Endothelial cell of umbilical vein (primary cell): Measurements from ENCODE around the gene VIPR2. TPM values are rescaled to one million over a fixed set of nuclear protein-coding genes. Genes with fewer than 3 reads are reported as not detected.

Experiments used
- BruUV-seq: library from RNA; stranded (reverse); fragments of 400-500 nt; replicated peaks from 2 replicates; lab custom pipeline; 2021; lab: Mats Ljungman, UMichigan
- CTCF ChIA-PET: fragments of 300-600, 350-600 bp; sonication (Branson Sonifier 250); formaldehyde crosslinking; loops from one replicate; lab custom pipeline; 2021; ENCODE audit warnings: antibody characterized with exemption, inconsistent platforms; lab: Charles Lee
- POLR2A ChIA-PET: fragments of 300-600, 350-600 bp; sonication (Branson Sonifier 250); formaldehyde crosslinking; loops from one replicate; lab custom pipeline; 2021; ENCODE audit warnings: antibody characterized with exemption, inconsistent platforms; lab: Charles Lee
- DNase-seq: peaks from one replicate; pipeline ENCODE4 v3.0.0-alpha.2; 2011; ENCODE audit warnings: low read depth, low spot score
- FAIRE-seq: peaks from 2 replicates; lab custom pipeline; 2011; peaks lifted over from hg19 to GRCh38; lab: Jason Lieb, UNC
- H2AFZ ChIP-seq: 2 replicates; pipeline ENCODE4 v1.6.0; 2012; ENCODE audit warnings: low read depth, low read length, control low read depth, inconsistent platforms
- H3K27ac ChIP-seq: 2 replicates; pipeline ENCODE4 v1.5.1; 2011; ENCODE audit warnings: low read depth, mild to moderate bottlenecking, control low read depth, low read length, moderate library complexity; ENCODE audit not compliant: insufficient read depth
- H3K27me3 ChIP-seq, 2 experiments: 2 replicates each; pipeline versions ENCODE4 v1.6.0 to v1.6.1; 2011; ENCODE audit warnings: low read length in 2 of 2, mixed read lengths in 1 of 2; ENCODE audit not compliant: control insufficient read depth in 2 of 2, insufficient read depth in 2 of 2
- H3K36me3 ChIP-seq, 2 experiments: 2 replicates in 1 of 2; 3 replicates in 1 of 2; pipeline ENCODE4 v1.5.1; 2011; ENCODE audit warnings: low read length in 2 of 2, mild to moderate bottlenecking in 1 of 2, moderate library complexity in 1 of 2; ENCODE audit not compliant: control insufficient read depth in 2 of 2, insufficient read depth in 2 of 2; ENCODE audit errors: extremely low read depth in 1 of 2
- H3K4me1 ChIP-seq: 3 replicates; pipeline ENCODE4 v1.5.1; 2011; ENCODE audit warnings: mild to moderate bottlenecking, low read length; ENCODE audit not compliant: control insufficient read depth, insufficient read depth; ENCODE audit errors: extremely low read depth
- H3K4me2 ChIP-seq: 2 replicates; pipeline ENCODE4 v1.6.1; 2011; ENCODE audit warnings: low read length, control low read depth, mixed read lengths; ENCODE audit not compliant: insufficient read depth
- H3K4me3 ChIP-seq, 3 experiments: fragments of 200-600 bp in 1 of 3; sonication (generic), shearing (Covaris generic) in 1 of 3; replicated peaks in 1 of 3; 2 replicates each; pipeline ENCODE4 v1.5.1; 2011 to 2016; ENCODE audit warnings: control low read depth in 3 of 3, low read length in 3 of 3, mild to moderate bottlenecking in 2 of 3, inconsistent platforms in 1 of 3, low read depth in 1 of 3, moderate library complexity in 1 of 3; ENCODE audit not compliant: insufficient read depth in 1 of 3
- H3K79me2 ChIP-seq: 2 replicates; pipeline ENCODE4 v1.6.0; 2012; ENCODE audit warnings: low read length, inconsistent platforms; ENCODE audit not compliant: control insufficient read depth, insufficient read depth
- H3K9ac ChIP-seq: replicated peaks from 2 replicates; pipeline ENCODE3; 2011; ENCODE audit warnings: low read length, control low read depth; ENCODE audit not compliant: insufficient read depth; ENCODE audit errors: extremely low read depth
- H3K9me1 ChIP-seq: replicated peaks from 3 replicates; pipeline ENCODE4 v1.6.0; 2011; ENCODE audit warnings: mild to moderate bottlenecking, low read length; ENCODE audit not compliant: control insufficient read depth, insufficient read depth; ENCODE audit errors: extremely low read depth
- H3K9me3 ChIP-seq: replicated peaks from 2 replicates; pipeline ENCODE4 v1.5.1; 2012; ENCODE audit warnings: low read length, inconsistent platforms; ENCODE audit not compliant: control insufficient read depth, insufficient read depth
- H4K20me1 ChIP-seq: replicated peaks from 2 replicates; pipeline ENCODE3; 2011; ENCODE audit warnings: mild to moderate bottlenecking, low read length; ENCODE audit not compliant: control insufficient read depth, insufficient read depth; ENCODE audit errors: extremely low read depth
- CTCF ChIP-seq, 2 donors: IDR thresholded peaks; 1 replicate in 1 of 2; 2 replicates in 1 of 2; pipeline ENCODE4 v1.5.1; 2011; ENCODE audit warnings: low read length in 2 of 2, mild to moderate bottlenecking in 2 of 2, moderate library complexity in 2 of 2, control low read depth in 1 of 2, inconsistent platforms in 1 of 2, low read depth in 1 of 2; ENCODE audit not compliant: insufficient read depth in 1 of 2; ENCODE audit errors: extremely low read depth in 1 of 2
- EZH2 ChIP-seq: IDR thresholded peaks from 2 replicates; pipeline ENCODE4 v1.6.1; 2012; ENCODE audit warnings: borderline replicate concordance, low read depth, mild to moderate bottlenecking, moderate library complexity, low read length, inconsistent platforms; ENCODE audit not compliant: severe bottlenecking
- FOS ChIP-seq: IDR thresholded peaks from 2 replicates; pipeline ENCODE4 v1.6.1; 2011; ENCODE audit warnings: mild to moderate bottlenecking, low read length, moderate library complexity, borderline replicate concordance; ENCODE audit not compliant: insufficient read depth
- GATA2 ChIP-seq: IDR thresholded peaks from 2 replicates; pipeline ENCODE4 v1.7.0; 2011; ENCODE audit warnings: low read depth, mild to moderate bottlenecking, moderate library complexity, mixed read lengths, low read length; ENCODE audit not compliant: insufficient read length, insufficient read depth
- JUN ChIP-seq: IDR thresholded peaks from 2 replicates; pipeline ENCODE4 v1.6.1; 2011; ENCODE audit warnings: borderline replicate concordance, low read depth; ENCODE audit not compliant: insufficient read length, insufficient read depth
- MYC ChIP-seq: IDR thresholded peaks from one replicate; pipeline ENCODE4 v1.6.1; 2011; ENCODE audit warnings: mild to moderate bottlenecking, low read depth, low read length
- POLR2A ChIP-seq: IDR thresholded peaks from 2 replicates; pipeline ENCODE4 v1.6.1; 2012; ENCODE audit warnings: low read depth, mild to moderate bottlenecking, control low read depth, low read length
- POLR2AphosphoS5 ChIP-seq: IDR thresholded peaks from 2 replicates; pipeline ENCODE4 v1.6.1; 2012; ENCODE audit warnings: low read depth, mild to moderate bottlenecking, control low read depth, low read length, moderate library complexity; ENCODE audit not compliant: insufficient read depth
- dilution Hi-C: fragments of 300-500 bp; cut with MboI; formaldehyde crosslinking; loops from one replicate; pipeline ENCODE4 v1.15.0; 2019; ENCODE audit warnings: low sequenced_read_pairs; ENCODE audit not compliant: extremely low pct_ligation_motif_present
- intact Hi-C: fragments of 100-400 bp; cut with micrococcal nuclease; formaldehyde crosslinking; loops from one replicate; pipeline ENCODE4 v1.10.0; 2022
- polyA plus RNA-seq, 4 experiments: library from polyadenylated mRNA; depleted of rRNA in 3 of 4; stranded (reverse) in 3 of 4; unstranded in 1 of 4; fragments of >200 nt; gene quantifications; 2 replicates each; pipeline versions ENCODE4 v1.2.1 to v1.2.3, GENCODE V29; 2011 to 2012; ENCODE audit warnings: missing spikeins in 1 of 4
- total RNA-seq: library from RNA; stranded (reverse); gene quantifications from 2 replicates; pipeline ENCODE4 v1.2.3, GENCODE V29; 2021
- TF ChIP-seq, protein P1 (sequence below): IDR thresholded peaks from 2 replicates; pipeline ENCODE4 v1.6.1; 2011; ENCODE audit not compliant: insufficient read depth, insufficient read length

VIPR2 gene
- total and polyA plus RNA-seq, 2 donors (not counting 3 experiments of a cell fraction or from before 2014, with no cell fraction given) = not detected

DNA sequence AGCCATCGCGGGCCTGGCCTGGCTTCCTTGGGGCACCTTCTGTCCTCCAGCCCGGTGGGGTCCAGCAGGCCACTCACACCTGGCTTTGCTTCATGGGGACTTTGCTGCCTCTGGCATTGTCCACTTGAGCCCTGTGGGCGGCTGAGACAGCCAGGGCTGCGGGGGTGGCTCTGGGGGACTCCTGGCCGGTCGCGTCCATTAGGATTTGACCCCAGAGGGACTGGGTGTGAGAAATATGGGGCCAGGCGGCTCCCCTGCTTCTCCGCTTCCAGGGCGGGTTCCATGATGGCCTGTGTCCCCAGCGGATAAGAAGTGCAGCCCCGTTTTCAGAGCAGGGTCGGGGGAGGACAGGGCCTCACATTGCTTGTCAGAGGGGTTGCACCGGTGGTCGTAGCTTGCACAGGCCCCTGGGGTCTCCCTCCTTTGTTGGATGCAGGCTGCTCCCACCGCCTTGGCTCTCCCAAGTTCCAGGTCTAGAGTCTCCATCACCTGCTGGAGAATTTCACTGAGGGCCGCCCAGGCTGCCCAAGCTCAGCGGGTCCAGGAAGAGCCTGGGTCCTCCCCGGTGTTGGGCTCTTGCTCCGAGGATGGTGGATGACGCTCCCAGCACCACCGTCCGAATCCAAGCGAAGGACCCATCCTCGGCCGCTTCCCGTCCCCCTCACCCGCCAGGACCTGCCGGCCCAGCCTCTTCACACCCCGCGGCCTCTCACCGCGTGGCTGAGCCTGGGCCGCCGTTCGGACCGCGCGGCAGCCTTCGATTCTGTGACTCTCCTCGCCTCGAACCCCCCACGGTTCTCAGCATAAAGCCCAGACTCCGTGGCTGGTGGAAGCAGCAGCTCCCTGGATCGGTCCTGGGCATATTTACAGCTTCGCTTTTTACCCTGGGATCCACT lies 148.2 kb downstream of the VIPR2 start:
- CTCF ChIA-PET = interaction anchor here (1.2 kb wide), 1 partner anchor 20 kb away, joined by 3 read pairs; no protein-coding TSS in a partner anchor
- Histone ChIP-seq H3K27ac (no peak overlapping the region), H3K4me2 (no peak overlapping the region), H3K9ac (no peak overlapping the region), H3K27me3 (peaks cover 3 to 5% of the 10 kb centered on the region in 2 experiments), H3K36me3 (no peaks in the 10 kb centered on the region), H3K4me3 (no peak overlapping the region), H4K20me1 (no peaks in the 10 kb centered on the region), H3K4me1 (no peaks in the 10 kb centered on the region), H2AFZ (no peak overlapping the region), H3K9me3 (no peaks in the 10 kb centered on the region), H3K79me2 (no peaks in the 10 kb centered on the region), H3K9me1 (no peaks in the 10 kb centered on the region)
- no peak for DNase-seq
- POLR2A ChIA-PET = no interaction called here
- no TSS peak for BruUV-seq
- intact Hi-C loops = no loop called here
- TF ChIP-seq CTCF (IDR thresholded peaks at IDR 0.05; ENCODE audit: extremely low read depth in 1 of 2, insufficient read depth in 1 of 2, low read depth in 1 of 2, low read length in 2 of 2) (no peak), POLR2A (no peak), JUN (no peak), MYC (no peak), FOS (no peak), POLR2AphosphoS5 (no peak), GATA2 (no peak), EZH2 (no peak)
- TF ChIP-seq, protein P1, sequence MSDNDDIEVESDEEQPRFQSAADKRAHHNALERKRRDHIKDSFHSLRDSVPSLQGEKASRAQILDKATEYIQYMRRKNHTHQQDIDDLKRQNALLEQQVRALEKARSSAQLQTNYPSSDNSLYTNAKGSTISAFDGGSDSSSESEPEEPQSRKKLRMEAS = no peak
- no peak for FAIRE-seq
- dilution Hi-C loops = no loop called here
